ENCODE data around the gene ZNF394.

GRCh38 chr7:99457050-99457649 lies 42.9 kb downstream of the ZNF394 start:
- TF ChIP-seq CTCF (conservative IDR thresholded peaks at IDR 0.05 in 1 of 2, IDR thresholded peaks at IDR 0.05 in 1 of 2; ENCODE audit: extremely low read depth in 1 of 2, insufficient read depth in 1 of 2, low read depth in 1 of 2, low read length in 2 of 2) (no peak), EZH2 (IDR thresholded peaks at IDR 0.05; ENCODE audit: borderline replicate concordance, low read length) (no peak)
